BE2C (cell line): ENCODE measurements around the gene PCDHB4. TPM values are rescaled to one million over a fixed set of nuclear protein-coding genes. Genes with fewer than 3 reads are reported as not detected.
"Not testable (repeated sequence)": the region's sequence is repeated elsewhere in the genome, so short reads cannot be mapped to it uniquely, and the experiment has no call there.

Experiments used
- DNase-seq: peaks from one replicate; pipeline ENCODE4 v3.0.0-alpha.2; 2020
- H3K27me3 ChIP-seq: fragments of 250-450 bp; sonication (Bioruptor Pico); 2 replicates; pipeline ENCODE4 v1.5.1; 2020; ENCODE audit warnings: mild to moderate bottlenecking
- H3K36me3 ChIP-seq: fragments of 250-450 bp; sonication (Bioruptor Pico); 2 replicates; pipeline ENCODE4 v1.5.1; 2020; ENCODE audit warnings: mild to moderate bottlenecking
- H3K4me1 ChIP-seq: fragments of 250-450 bp; sonication (Bioruptor Pico); 2 replicates; pipeline ENCODE4 v1.5.1; 2020
- H3K4me3 ChIP-seq: 2 replicates; pipeline ENCODE4 v1.5.1; 2011; ENCODE audit warnings: low read depth, low read length
- H3K9me3 ChIP-seq: fragments of 250-450 bp; sonication (Bioruptor Pico); 2 replicates; pipeline ENCODE4 v1.5.1; 2020
- polyA plus RNA-seq: library from polyadenylated mRNA; unstranded; fragments of >200 nt; gene quantifications from one replicate; pipeline ENCODE4 v1.2.1, GENCODE V29; 2012; ENCODE audit warnings: low read depth, missing spikeins; ENCODE audit not compliant: insufficient read length, insufficient read depth
- TF ChIP-seq, protein P1 (sequence below): IDR thresholded peaks from 2 replicates; pipeline ENCODE4 v1.5.1; 2012; ENCODE audit warnings: mild to moderate bottlenecking, low read depth, low read length

PCDHB4 gene
- polyA plus RNA-seq: 21.1 TPM

DNA sequence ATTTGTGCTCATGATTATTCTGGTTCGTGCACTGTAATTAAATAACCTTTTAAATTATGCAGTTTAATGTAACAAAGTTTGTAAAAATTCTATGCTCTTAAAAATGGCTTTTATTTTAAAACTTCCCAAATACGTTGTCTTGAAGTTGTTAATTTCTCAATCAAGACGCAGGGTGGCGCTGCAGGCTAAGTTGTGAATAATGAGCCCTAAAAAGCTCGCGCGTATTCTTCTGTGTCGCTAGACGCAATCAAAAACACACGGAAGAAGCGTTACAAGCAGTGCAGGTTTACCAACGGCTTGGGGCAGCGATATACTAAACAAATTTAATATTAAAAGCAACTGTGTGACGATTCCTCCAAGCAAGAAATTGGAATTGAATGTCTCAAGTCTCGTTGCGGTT, at the start of gene PCDHB4:
PCDHB4 (plus strand) TSS at position 256 of the 400 bp plus-strand sequence. CDS start 181 bp downstream, outside the sequence.
- TF ChIP-seq, protein P1, sequence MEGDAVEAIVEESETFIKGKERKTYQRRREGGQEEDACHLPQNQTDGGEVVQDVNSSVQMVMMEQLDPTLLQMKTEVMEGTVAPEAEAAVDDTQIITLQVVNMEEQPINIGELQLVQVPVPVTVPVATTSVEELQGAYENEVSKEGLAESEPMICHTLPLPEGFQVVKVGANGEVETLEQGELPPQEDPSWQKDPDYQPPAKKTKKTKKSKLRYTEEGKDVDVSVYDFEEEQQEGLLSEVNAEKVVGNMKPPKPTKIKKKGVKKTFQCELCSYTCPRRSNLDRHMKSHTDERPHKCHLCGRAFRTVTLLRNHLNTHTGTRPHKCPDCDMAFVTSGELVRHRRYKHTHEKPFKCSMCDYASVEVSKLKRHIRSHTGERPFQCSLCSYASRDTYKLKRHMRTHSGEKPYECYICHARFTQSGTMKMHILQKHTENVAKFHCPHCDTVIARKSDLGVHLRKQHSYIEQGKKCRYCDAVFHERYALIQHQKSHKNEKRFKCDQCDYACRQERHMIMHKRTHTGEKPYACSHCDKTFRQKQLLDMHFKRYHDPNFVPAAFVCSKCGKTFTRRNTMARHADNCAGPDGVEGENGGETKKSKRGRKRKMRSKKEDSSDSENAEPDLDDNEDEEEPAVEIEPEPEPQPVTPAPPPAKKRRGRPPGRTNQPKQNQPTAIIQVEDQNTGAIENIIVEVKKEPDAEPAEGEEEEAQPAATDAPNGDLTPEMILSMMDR: peak; percentile 81
- H3K36me3 ChIP-seq: no peaks in the 10 kb centered on the region
- DNase-seq: peak; percentile 74
- H3K9me3 ChIP-seq: no peaks in the 10 kb centered on the region
- no peaks in the 10 kb centered on the region for H3K4me1 ChIP-seq
- peak within 1 kb of the TSS; percentile 62 for H3K4me3 ChIP-seq
- H3K27me3 ChIP-seq: no peaks in the 10 kb centered on the region

GRCh38 chr5:141077826-141078225, 43.8 kb upstream of the PCDHB4 start:
- no peaks in the 10 kb centered on the region for H3K36me3 ChIP-seq
- H3K27me3 ChIP-seq: no peaks in the 10 kb centered on the region
- no peaks in the 10 kb centered on the region for H3K4me1 ChIP-seq
- DNase-seq: peak; percentile 70
- H3K4me3 ChIP-seq: peak overlapping the region; percentile 88
- peaks cover 3% of the 10 kb centered on the region for H3K9me3 ChIP-seq
- TF ChIP-seq, protein P1: no peak

GRCh38 chr5:141082228-141082627, 39.4 kb upstream of the PCDHB4 start:
- DNase-seq: no peak
- TF ChIP-seq, protein P1: no peak

GRCh38 chr5:141084487-141084989, 37.1 kb upstream of the PCDHB4 start:
- DNase-seq: peak; percentile 79
- no peaks in the 10 kb centered on the region for H3K9me3 ChIP-seq
- TF ChIP-seq, protein P1: peak; percentile 85
- peak overlapping the region; percentile 81 for H3K4me3 ChIP-seq
- no peaks in the 10 kb centered on the region for H3K4me1 ChIP-seq
- H3K36me3 ChIP-seq: no peaks in the 10 kb centered on the region
- H3K27me3 ChIP-seq: no peaks in the 10 kb centered on the region

More at GRCh38 chr5:141082228-141082627, 39.4 kb upstream of the PCDHB4 start:
- Histone ChIP-seq H3K4me1 (no peaks in the 10 kb centered on the region), H3K36me3 (no peaks in the 10 kb centered on the region), H3K27me3 (no peaks in the 10 kb centered on the region), H3K4me3 (no peak overlapping the region), H3K9me3 (peaks cover 3% of the 10 kb centered on the region)

GRCh38 chr5:141094481-141095262, 26.9 kb upstream of the PCDHB4 start, which contains the start of gene PCDHB2:
PCDHB2 (plus strand) TSS chr5:141094615; CDS start chr5:141094791, 176 bp downstream.
- Histone ChIP-seq H3K27me3 (no peaks in the 10 kb centered on the region), H3K9me3 (no peaks in the 10 kb centered on the region), H3K36me3 (no peaks in the 10 kb centered on the region), H3K4me1 (no peaks in the 10 kb centered on the region), H3K4me3 (peak within 1 kb of the TSS; percentile 78)
- TF ChIP-seq, protein P1: peak; percentile 65
- DNase-seq: peak; percentile 76

DNA sequence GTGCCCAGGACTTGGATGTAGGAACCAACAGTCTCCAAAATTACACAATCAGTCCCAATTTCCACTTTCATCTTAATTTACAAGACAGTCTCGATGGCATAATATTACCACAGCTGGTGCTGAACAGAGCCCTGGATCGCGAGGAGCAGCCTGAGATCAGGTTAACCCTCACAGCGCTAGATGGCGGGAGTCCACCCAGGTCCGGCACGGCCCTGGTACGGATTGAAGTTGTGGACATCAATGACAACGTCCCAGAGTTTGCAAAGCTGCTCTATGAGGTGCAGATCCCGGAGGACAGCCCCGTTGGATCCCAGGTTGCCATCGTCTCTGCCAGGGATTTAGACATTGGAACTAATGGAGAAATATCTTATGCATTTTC, 26.4 kb upstream of the PCDHB4 start:
- TF ChIP-seq, protein P1: no peak
- no peaks in the 10 kb centered on the region for H3K36me3 ChIP-seq
- H3K27me3 ChIP-seq: no peaks in the 10 kb centered on the region
- peak overlapping the region; percentile 78 for H3K4me3 ChIP-seq
- no peaks in the 10 kb centered on the region for H3K4me1 ChIP-seq
- DNase-seq: no peak
- no peaks in the 10 kb centered on the region for H3K9me3 ChIP-seq

DNA sequence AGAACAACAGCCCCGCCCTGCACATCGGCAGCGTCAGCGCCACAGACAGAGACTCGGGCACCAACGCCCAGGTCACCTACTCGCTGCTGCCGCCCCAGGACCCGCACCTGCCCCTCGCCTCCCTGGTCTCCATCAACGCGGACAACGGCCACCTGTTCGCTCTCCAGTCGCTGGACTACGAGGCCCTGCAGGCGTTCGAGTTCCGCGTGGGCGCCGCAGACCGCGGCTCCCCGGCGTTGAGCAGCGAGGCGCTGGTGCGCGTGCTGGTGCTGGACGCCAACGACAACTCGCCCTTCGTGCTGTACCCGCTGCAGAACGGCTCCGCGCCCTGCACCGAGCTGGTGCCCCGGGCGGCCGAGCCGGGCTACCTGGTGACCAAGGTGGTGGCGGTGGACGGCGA, 25.4 kb upstream of the PCDHB4 start:
- not testable (repeated sequence) for H3K36me3 ChIP-seq, H3K4me3 ChIP-seq, H3K9me3 ChIP-seq, H3K27me3 ChIP-seq, DNase-seq, H3K4me1 ChIP-seq

DNA sequence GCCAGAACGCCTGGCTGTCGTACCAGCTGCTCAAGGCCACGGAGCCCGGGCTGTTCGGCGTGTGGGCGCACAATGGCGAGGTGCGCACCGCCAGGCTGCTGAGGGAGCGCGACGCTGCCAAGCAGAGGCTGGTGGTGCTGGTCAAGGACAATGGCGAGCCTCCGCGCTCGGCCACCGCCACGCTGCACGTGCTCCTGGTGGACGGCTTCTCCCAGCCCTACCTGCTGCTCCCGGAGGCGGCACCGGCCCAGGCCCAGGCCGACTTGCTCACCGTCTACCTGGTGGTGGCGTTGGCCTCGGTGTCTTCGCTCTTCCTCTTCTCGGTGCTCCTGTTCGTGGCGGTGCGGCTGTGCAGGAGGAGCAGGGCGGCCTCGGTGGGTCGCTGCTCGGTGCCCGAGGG, 25.0 kb upstream of the PCDHB4 start:
- H3K36me3 ChIP-seq, DNase-seq, H3K4me1 ChIP-seq, H3K9me3 ChIP-seq, H3K27me3 ChIP-seq, H3K4me3 ChIP-seq: not testable (repeated sequence)
